IMR-90 (cell line): ENCODE results near the gene BTAF1. TPM values are rescaled to one million over a fixed set of nuclear protein-coding genes. Genes with fewer than 3 reads are reported as not detected.

Source experiments
- ATAC-seq: fragments of 200-7000 bp; cut with Tn5 transposase; 2 replicates; pipeline ENCODE4 v1.9.1; 2020; ENCODE audit warnings: low read depth, mild to moderate bottlenecking, moderate library complexity
- BruUV-seq: library from RNA; stranded (reverse); fragments of 400-500 nt; replicated peaks from 2 replicates; lab custom pipeline; 2021; lab: Mats Ljungman, UMichigan
- CTCF ChIA-PET: fragments of 300-600 bp; formaldehyde crosslinking; extraction: SDS; loops from one replicate; lab custom pipeline; 2021; ENCODE audit warnings: antibody characterized with exemption; lab: Yijun Ruan, JAX
- POLR2A ChIA-PET: fragments of 300-600 bp; sonication (Branson Sonifier 250); formaldehyde crosslinking; loops from one replicate; lab custom pipeline; 2022; ENCODE audit warnings: antibody characterized with exemption; ENCODE audit not compliant: unreplicated experiment; lab: Charles Lee
- DNase-seq: peaks from one replicate; pipeline ENCODE4 v3.0.0; 2013
- H2AFZ ChIP-seq: replicated peaks from 2 replicates; pipeline ENCODE3; 2013; ENCODE audit warnings: low read length, mild to moderate bottlenecking; ENCODE audit not compliant: poor library complexity
- H2AK5ac ChIP-seq: 2 replicates; pipeline ENCODE4 v1.6.1; 2013; ENCODE audit warnings: low read depth, low read length, inconsistent platforms
- H2AK9ac ChIP-seq: replicated peaks from 2 replicates; pipeline ENCODE3; 2013; ENCODE audit warnings: mild to moderate bottlenecking, low read depth, low read length, moderate library complexity; ENCODE audit not compliant: poor library complexity
- H2BK120ac ChIP-seq: 2 replicates; pipeline ENCODE4 v1.6.1; 2013; ENCODE audit warnings: low read depth, low read length, inconsistent platforms
- H2BK15ac ChIP-seq: 3 replicates; pipeline ENCODE4 v1.6.1; 2013; ENCODE audit warnings: low read depth, low read length, inconsistent platforms
- H2BK20ac ChIP-seq: 2 replicates; pipeline ENCODE4 v1.6.1; 2013; ENCODE audit warnings: low read depth, mild to moderate bottlenecking, inconsistent platforms, low read length, moderate library complexity
- H2BK5ac ChIP-seq: 2 replicates; pipeline ENCODE4 v1.6.1; 2013; ENCODE audit warnings: mild to moderate bottlenecking, low read depth, low read length, inconsistent platforms; ENCODE audit not compliant: poor library complexity, severe bottlenecking
- H3K14ac ChIP-seq: replicated peaks from 2 replicates; pipeline ENCODE4 v1.6.1; 2013; ENCODE audit warnings: low read depth, low read length, inconsistent platforms
- H3K18ac ChIP-seq: 2 replicates; pipeline ENCODE4 v1.6.1; 2013; ENCODE audit warnings: low read depth, low read length, control low read depth
- H3K23ac ChIP-seq: 2 replicates; pipeline ENCODE4 v1.6.1; 2013; ENCODE audit warnings: low read depth, low read length, inconsistent platforms
- H3K27ac ChIP-seq: 2 replicates; pipeline ENCODE4 v1.5.1; 2013; ENCODE audit warnings: mild to moderate bottlenecking, control low read depth, low read length; ENCODE audit not compliant: insufficient read depth
- H3K27me3 ChIP-seq: 2 replicates; pipeline ENCODE4 v1.6.1; 2013; ENCODE audit warnings: low read length; ENCODE audit not compliant: control insufficient read depth, insufficient read depth
- H3K36me3 ChIP-seq: 2 replicates; pipeline ENCODE4 v1.6.1; 2013; ENCODE audit warnings: low read length, mixed read lengths; ENCODE audit not compliant: control insufficient read depth, insufficient read depth
- H3K4ac ChIP-seq: 2 replicates; pipeline ENCODE4 v1.6.1; 2013; ENCODE audit warnings: low read depth, low read length, inconsistent platforms
- H3K4me1 ChIP-seq: 2 replicates; pipeline ENCODE4 v1.6.1; 2013; ENCODE audit warnings: low read length, mixed read lengths; ENCODE audit not compliant: control insufficient read depth, insufficient read depth
- H3K4me2 ChIP-seq: 2 replicates; pipeline ENCODE4 v1.6.1; 2013; ENCODE audit warnings: low read depth, mild to moderate bottlenecking, control low read depth, low read length, moderate library complexity
- H3K4me3 ChIP-seq: 2 replicates; pipeline ENCODE4 v1.5.1; 2013; ENCODE audit warnings: low read depth, mild to moderate bottlenecking, control low read depth, low read length, moderate library complexity; ENCODE audit not compliant: insufficient read depth
- H3K56ac ChIP-seq: 2 replicates; pipeline ENCODE4 v1.6.1; 2013; ENCODE audit warnings: low read length, inconsistent platforms; ENCODE audit not compliant: insufficient read depth; ENCODE audit errors: extremely low read depth
- H3K79me1 ChIP-seq, 2 experiments: 2 replicates each; pipeline ENCODE4 v1.6.1; 2013; ENCODE audit warnings: low read length in 2 of 2, inconsistent platforms in 1 of 2, low read depth in 1 of 2
- H3K9ac ChIP-seq: 2 replicates; pipeline ENCODE4 v1.6.1; 2013; ENCODE audit warnings: low read depth, low read length, control low read depth
- H3K9me1 ChIP-seq: 2 replicates; pipeline ENCODE4 v1.6.1; 2013; ENCODE audit warnings: low read length, inconsistent platforms; ENCODE audit not compliant: insufficient read depth
- H3K9me3 ChIP-seq: 2 replicates; pipeline ENCODE4 v1.6.1; 2013; ENCODE audit warnings: low read length; ENCODE audit not compliant: control insufficient read depth, insufficient read depth
- H4K20me1 ChIP-seq: 2 replicates; pipeline ENCODE4 v1.6.1; 2013; ENCODE audit warnings: low read length, inconsistent platforms; ENCODE audit not compliant: insufficient read depth
- H4K5ac ChIP-seq: 2 replicates; pipeline ENCODE4 v1.6.1; 2013; ENCODE audit warnings: mild to moderate bottlenecking, low read depth, low read length, control low read depth
- H4K8ac ChIP-seq, 2 experiments: 2 replicates each; pipeline ENCODE4 v1.6.1; 2013; ENCODE audit warnings: low read depth in 2 of 2, low read length in 2 of 2, control low read depth in 1 of 2, inconsistent platforms in 1 of 2
- H4K91ac ChIP-seq: 2 replicates; pipeline ENCODE4 v1.6.1; 2013; ENCODE audit warnings: low read depth, low read length, inconsistent platforms; ENCODE audit not compliant: insufficient read depth
- FOS ChIP-seq: fragments of 150-350 bp; IDR thresholded peaks from 2 replicates; pipeline ENCODE4 v1.6.1; 2016; ENCODE audit warnings: low read depth, low read length
- SMC3 ChIP-seq: fragments of 150-350 bp; IDR thresholded peaks from 2 replicates; pipeline ENCODE4 v1.6.1; 2016; ENCODE audit warnings: low read depth, mild to moderate bottlenecking, antibody characterized with exemption, low read length, moderate library complexity
- WGBS, 2 experiments: methylation state at CpG; one replicate each; pipeline versions ENCODE4 v1.1.5 to v1.1.7; 2013; ENCODE audit warnings: missing lambda C conversion rate in 2 of 2; ENCODE audit not compliant: insufficient read length in 1 of 2; ENCODE audit errors: extremely low coverage in 2 of 2; 5-methylcytosine and 5-hydroxymethylcytosine counted together
- dilution Hi-C: fragments of 300-500 bp; cut with HindIII; formaldehyde crosslinking; loops from one replicate; pipeline ENCODE4 v1.14.3; 2018; ENCODE audit warnings: low sequenced_read_pairs; ENCODE audit not compliant: unreplicated experiment
- in situ Hi-C: fragments of 300-500 bp; cut with MboI; formaldehyde crosslinking; loops from 3 replicates; pipeline ENCODE4 v1.14.3; 2019; ENCODE audit warnings: low sequenced_read_pairs, inconsistent platforms, mixed read lengths
- intact Hi-C: fragments of 100-400 bp; cut with micrococcal nuclease; formaldehyde crosslinking; loops from 2 replicates; pipeline ENCODE4 v1.10.0; 2022
- polyA plus RNA-seq, 3 experiments: library from polyadenylated mRNA; depleted of rRNA; stranded (reverse); fragments of >200 nt; gene quantifications; 2 replicates each; pipeline ENCODE4 v1.2.3, GENCODE V29; 2012; ENCODE audit warnings: low replicate concordance in 1 of 3
- total RNA-seq: library from RNA; depleted of rRNA; stranded (reverse); fragments of >200 nt; gene quantifications from 2 replicates; pipeline ENCODE4 v1.2.3, GENCODE V29; 2012

Gene BTAF1
- total and polyA plus RNA-seq, 2 of the 4 experiments (the other 2 are of a cell fraction) = 15.0 to 42.3 TPM

- H3K4me2 ChIP-seq = no peak overlapping the region
- in situ Hi-C loops = no loop called here
- BruUV-seq = no TSS peak
- H3K23ac ChIP-seq = no peak overlapping the region
- no peak overlapping the region for H4K5ac ChIP-seq
- no peak overlapping the region for H3K18ac ChIP-seq
- dilution Hi-C loops = no loop called here
- DNase-seq (peak; percentile 80), ATAC-seq (peak; percentile 88)
- peaks cover 9% of the 10 kb centered on the region for H3K9me1 ChIP-seq
- WGBS, 2 experiments = no CpG with 5 or more reads among the region's 2 CpGs
- H3K4ac ChIP-seq = no peak overlapping the region
- no peak overlapping the region for H3K9ac ChIP-seq
- H2AK5ac ChIP-seq = no peak overlapping the region
- H4K20me1 ChIP-seq = no peaks in the 10 kb centered on the region; the same call in 1 of the 2 replicates
- CTCF ChIA-PET = no interaction called here
- H3K79me1 ChIP-seq = peaks cover 16 to 18% of the 10 kb centered on the region in 2 experiments
- H3K36me3 ChIP-seq = peaks cover 8% of the 10 kb centered on the region
- H3K27me3 ChIP-seq = no peaks in the 10 kb centered on the region
- no peak overlapping the region for H2BK20ac ChIP-seq
- no peak overlapping the region for H2AFZ ChIP-seq
- no peak overlapping the region for H4K8ac ChIP-seq
- H3K14ac ChIP-seq = no peak overlapping the region
- no peaks in the 10 kb centered on the region for H3K9me3 ChIP-seq
- peak overlapping the region; percentile 36 for H2BK5ac ChIP-seq
- H2BK15ac ChIP-seq = no peak overlapping the region
- POLR2A ChIA-PET = interaction anchor here (1.0 kb wide), 1 partner anchor 16 kb away, joined by 3 read pairs; no protein-coding TSS in a partner anchor
- no peak overlapping the region for H2AK9ac ChIP-seq
- peaks cover 4% of the 10 kb centered on the region for H3K4me1 ChIP-seq
- H3K56ac ChIP-seq = no peak overlapping the region
- TF ChIP-seq FOS = peak; percentile 76
- TF ChIP-seq SMC3 = no peak
- H2BK120ac ChIP-seq = no peak overlapping the region
- intact Hi-C loops = no loop called here
- no peak overlapping the region for H3K27ac ChIP-seq
- no peak overlapping the region for H4K91ac ChIP-seq
- H3K4me3 ChIP-seq = no peak overlapping the region
Observed at GRCh38 chr10:91974960-91975359, 51.4 kb downstream of the BTAF1 start.
